Esophagus squamous epithelium (tissue), 4 donors: ENCODE data around the gene MAP2K5.

Source experiments
- CTCF ChIP-seq, 6 experiments: fragments of 450-650 bp in 4 of 6; fragments of 200-600 bp in 2 of 6; sonication (generic) in 2 of 6; IDR thresholded peaks; one replicate each; pipeline ENCODE4 v1.5.1; 2016 to 2019; ENCODE audit warnings: antibody characterized with exemption in 6 of 6, mild to moderate bottlenecking in 4 of 6, moderate library complexity in 4 of 6
- POLR2A ChIP-seq, 4 donors: fragments of 450-650 bp; IDR thresholded peaks; one replicate each; pipeline ENCODE4 v1.6.1; 2017; ENCODE audit warnings: antibody characterized with exemption in 4 of 4, mild to moderate bottlenecking in 4 of 4, moderate library complexity in 3 of 4

GRCh38 chr15:67775998-67776397, 233.5 kb downstream of the MAP2K5 start:
- TF ChIP-seq CTCF (IDR thresholded peaks at IDR 0.05) = no peak
- TF ChIP-seq POLR2A (IDR thresholded peaks at IDR 0.05) = no peak
